IMR-90 (cell line): ENCODE results near the gene DIP2C. TPM values are rescaled to one million over a fixed set of nuclear protein-coding genes. Genes with fewer than 3 reads are reported as not detected.
"Not testable (repeated sequence)": the region's sequence is repeated elsewhere in the genome, so short reads cannot be mapped to it uniquely, and the experiment has no call there.

Experiments used
- ATAC-seq: fragments of 200-7000 bp; cut with Tn5 transposase; 2 replicates; pipeline ENCODE4 v1.9.1; 2020; ENCODE audit warnings: low read depth, mild to moderate bottlenecking, moderate library complexity
- BruUV-seq: library from RNA; stranded (reverse); fragments of 400-500 nt; replicated peaks from 2 replicates; lab custom pipeline; 2021; lab: Mats Ljungman, UMichigan
- CTCF ChIA-PET: fragments of 300-600 bp; formaldehyde crosslinking; extraction: SDS; loops from one replicate; lab custom pipeline; 2021; ENCODE audit warnings: antibody characterized with exemption; lab: Yijun Ruan, JAX
- POLR2A ChIA-PET: fragments of 300-600 bp; sonication (Branson Sonifier 250); formaldehyde crosslinking; loops from one replicate; lab custom pipeline; 2022; ENCODE audit warnings: antibody characterized with exemption; ENCODE audit not compliant: unreplicated experiment; lab: Charles Lee
- DNase-seq: peaks from one replicate; pipeline ENCODE4 v3.0.0; 2013
- H2AFZ ChIP-seq: replicated peaks from 2 replicates; pipeline ENCODE3; 2013; ENCODE audit warnings: low read length, mild to moderate bottlenecking; ENCODE audit not compliant: poor library complexity
- H2AK5ac ChIP-seq: 2 replicates; pipeline ENCODE4 v1.6.1; 2013; ENCODE audit warnings: low read depth, low read length, inconsistent platforms
- H2AK9ac ChIP-seq: replicated peaks from 2 replicates; pipeline ENCODE3; 2013; ENCODE audit warnings: mild to moderate bottlenecking, low read depth, low read length, moderate library complexity; ENCODE audit not compliant: poor library complexity
- H2BK120ac ChIP-seq: 2 replicates; pipeline ENCODE4 v1.6.1; 2013; ENCODE audit warnings: low read depth, low read length, inconsistent platforms
- H2BK15ac ChIP-seq: 3 replicates; pipeline ENCODE4 v1.6.1; 2013; ENCODE audit warnings: low read depth, low read length, inconsistent platforms
- H2BK20ac ChIP-seq: 2 replicates; pipeline ENCODE4 v1.6.1; 2013; ENCODE audit warnings: low read depth, mild to moderate bottlenecking, inconsistent platforms, low read length, moderate library complexity
- H2BK5ac ChIP-seq: 2 replicates; pipeline ENCODE4 v1.6.1; 2013; ENCODE audit warnings: mild to moderate bottlenecking, low read depth, low read length, inconsistent platforms; ENCODE audit not compliant: poor library complexity, severe bottlenecking
- H3K14ac ChIP-seq: replicated peaks from 2 replicates; pipeline ENCODE4 v1.6.1; 2013; ENCODE audit warnings: low read depth, low read length, inconsistent platforms
- H3K18ac ChIP-seq: 2 replicates; pipeline ENCODE4 v1.6.1; 2013; ENCODE audit warnings: low read depth, low read length, control low read depth
- H3K23ac ChIP-seq: 2 replicates; pipeline ENCODE4 v1.6.1; 2013; ENCODE audit warnings: low read depth, low read length, inconsistent platforms
- H3K27ac ChIP-seq: 2 replicates; pipeline ENCODE4 v1.5.1; 2013; ENCODE audit warnings: mild to moderate bottlenecking, control low read depth, low read length; ENCODE audit not compliant: insufficient read depth
- H3K27me3 ChIP-seq: 2 replicates; pipeline ENCODE4 v1.6.1; 2013; ENCODE audit warnings: low read length; ENCODE audit not compliant: control insufficient read depth, insufficient read depth
- H3K36me3 ChIP-seq: 2 replicates; pipeline ENCODE4 v1.6.1; 2013; ENCODE audit warnings: low read length, mixed read lengths; ENCODE audit not compliant: control insufficient read depth, insufficient read depth
- H3K4ac ChIP-seq: 2 replicates; pipeline ENCODE4 v1.6.1; 2013; ENCODE audit warnings: low read depth, low read length, inconsistent platforms
- H3K4me1 ChIP-seq: 2 replicates; pipeline ENCODE4 v1.6.1; 2013; ENCODE audit warnings: low read length, mixed read lengths; ENCODE audit not compliant: control insufficient read depth, insufficient read depth
- H3K4me2 ChIP-seq: 2 replicates; pipeline ENCODE4 v1.6.1; 2013; ENCODE audit warnings: low read depth, mild to moderate bottlenecking, control low read depth, low read length, moderate library complexity
- H3K4me3 ChIP-seq: 2 replicates; pipeline ENCODE4 v1.5.1; 2013; ENCODE audit warnings: low read depth, mild to moderate bottlenecking, control low read depth, low read length, moderate library complexity; ENCODE audit not compliant: insufficient read depth
- H3K56ac ChIP-seq: 2 replicates; pipeline ENCODE4 v1.6.1; 2013; ENCODE audit warnings: low read length, inconsistent platforms; ENCODE audit not compliant: insufficient read depth; ENCODE audit errors: extremely low read depth
- H3K79me1 ChIP-seq, 2 experiments: 2 replicates each; pipeline ENCODE4 v1.6.1; 2013; ENCODE audit warnings: low read length in 2 of 2, inconsistent platforms in 1 of 2, low read depth in 1 of 2
- H3K9ac ChIP-seq: 2 replicates; pipeline ENCODE4 v1.6.1; 2013; ENCODE audit warnings: low read depth, low read length, control low read depth
- H3K9me1 ChIP-seq: 2 replicates; pipeline ENCODE4 v1.6.1; 2013; ENCODE audit warnings: low read length, inconsistent platforms; ENCODE audit not compliant: insufficient read depth
- H3K9me3 ChIP-seq: 2 replicates; pipeline ENCODE4 v1.6.1; 2013; ENCODE audit warnings: low read length; ENCODE audit not compliant: control insufficient read depth, insufficient read depth
- H4K20me1 ChIP-seq: 2 replicates; pipeline ENCODE4 v1.6.1; 2013; ENCODE audit warnings: low read length, inconsistent platforms; ENCODE audit not compliant: insufficient read depth
- H4K5ac ChIP-seq: 2 replicates; pipeline ENCODE4 v1.6.1; 2013; ENCODE audit warnings: mild to moderate bottlenecking, low read depth, low read length, control low read depth
- H4K8ac ChIP-seq, 2 experiments: 2 replicates each; pipeline ENCODE4 v1.6.1; 2013; ENCODE audit warnings: low read depth in 2 of 2, low read length in 2 of 2, control low read depth in 1 of 2, inconsistent platforms in 1 of 2
- H4K91ac ChIP-seq: 2 replicates; pipeline ENCODE4 v1.6.1; 2013; ENCODE audit warnings: low read depth, low read length, inconsistent platforms; ENCODE audit not compliant: insufficient read depth
- FOS ChIP-seq: fragments of 150-350 bp; IDR thresholded peaks from 2 replicates; pipeline ENCODE4 v1.6.1; 2016; ENCODE audit warnings: low read depth, low read length
- MAFK ChIP-seq: IDR thresholded peaks from 2 replicates; pipeline ENCODE4 v1.6.1; 2012; ENCODE audit warnings: low read depth, low read length, improper control_type of control experiment
- MAZ ChIP-seq: IDR thresholded peaks from 2 replicates; pipeline ENCODE4 v1.6.1; 2012; ENCODE audit warnings: low read depth, mild to moderate bottlenecking, low read length, improper control_type of control experiment, moderate library complexity, borderline replicate concordance
- POLR2A ChIP-seq: IDR thresholded peaks from 2 replicates; pipeline ENCODE4 v1.6.1; 2012; ENCODE audit warnings: mild to moderate bottlenecking, low read depth, low read length
- RCOR1 ChIP-seq: IDR thresholded peaks from 2 replicates; pipeline ENCODE4 v1.6.1; 2012; ENCODE audit warnings: mild to moderate bottlenecking, low read length, improper control_type of control experiment; ENCODE audit not compliant: insufficient replicate concordance
- WGBS, 2 experiments: methylation state at CpG; one replicate each; pipeline versions ENCODE4 v1.1.5 to v1.1.7; 2013; ENCODE audit warnings: missing lambda C conversion rate in 2 of 2; ENCODE audit not compliant: insufficient read length in 1 of 2; ENCODE audit errors: extremely low coverage in 2 of 2; 5-methylcytosine and 5-hydroxymethylcytosine counted together
- dilution Hi-C: fragments of 300-500 bp; cut with HindIII; formaldehyde crosslinking; loops from one replicate; pipeline ENCODE4 v1.14.3; 2018; ENCODE audit warnings: low sequenced_read_pairs; ENCODE audit not compliant: unreplicated experiment
- in situ Hi-C: fragments of 300-500 bp; cut with MboI; formaldehyde crosslinking; loops from 3 replicates; pipeline ENCODE4 v1.14.3; 2019; ENCODE audit warnings: low sequenced_read_pairs, inconsistent platforms, mixed read lengths
- intact Hi-C: fragments of 100-400 bp; cut with micrococcal nuclease; formaldehyde crosslinking; loops from 2 replicates; pipeline ENCODE4 v1.10.0; 2022
- polyA plus RNA-seq, 3 experiments: library from polyadenylated mRNA; depleted of rRNA; stranded (reverse); fragments of >200 nt; gene quantifications; 2 replicates each; pipeline ENCODE4 v1.2.3, GENCODE V29; 2012; ENCODE audit warnings: low replicate concordance in 1 of 3
- total RNA-seq: library from RNA; depleted of rRNA; stranded (reverse); fragments of >200 nt; gene quantifications from 2 replicates; pipeline ENCODE4 v1.2.3, GENCODE V29; 2012

Gene DIP2C
- total and polyA plus RNA-seq, 2 of the 4 experiments (the other 2 are of a cell fraction) = 8.6 to 17.3 TPM

DNA sequence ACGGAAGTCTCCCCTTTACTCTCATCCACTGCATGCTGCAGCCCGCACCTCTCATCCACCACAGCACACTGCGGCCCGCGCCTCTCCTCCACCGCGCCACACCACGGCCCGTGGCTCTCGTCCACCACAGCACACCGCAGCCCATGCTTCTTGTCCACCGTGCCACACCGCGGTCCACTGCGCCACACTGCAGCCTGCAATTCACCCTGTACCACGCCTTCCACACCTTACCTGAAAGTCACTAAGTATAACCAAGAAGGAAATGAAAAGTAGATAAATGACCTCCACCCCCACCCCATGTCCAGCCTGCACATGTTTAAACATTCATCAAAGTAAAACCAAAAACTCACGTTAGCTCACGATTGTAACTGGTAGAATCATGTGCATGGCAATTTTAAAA lies 176.1 kb downstream of the DIP2C start:
- Histone ChIP-seq H4K8ac (no peak overlapping the region), H3K4me1 (peaks cover 3% of the 10 kb centered on the region), H3K9me3 (no peaks in the 10 kb centered on the region), H3K79me1 (peaks cover 17 to 91% of the 10 kb centered on the region in 2 experiments; a peak in 3 of 4 replicates), H3K9ac (no peak overlapping the region), H2AK5ac (peak overlapping the region; percentile 33; the same call in 1 of the 2 replicates), H4K20me1 (peaks cover 67% of the 10 kb centered on the region), H4K91ac (no peak overlapping the region), H2AK9ac (no peak overlapping the region), H3K9me1 (peaks cover 18% of the 10 kb centered on the region), H3K4ac (no peak overlapping the region), H3K27ac (no peak overlapping the region), H4K5ac (no peak overlapping the region), H3K14ac (no peak overlapping the region), H3K4me2 (no peak overlapping the region), H3K56ac (no peak overlapping the region), H3K4me3 (no peak overlapping the region), H3K23ac (no peak overlapping the region), H3K36me3 (peaks cover 4% of the 10 kb centered on the region; the same call in 1 of the 2 replicates), H3K27me3 (no peaks in the 10 kb centered on the region), H2BK5ac (no peak overlapping the region), H2BK120ac (no peak overlapping the region), H2BK20ac (no peak overlapping the region), H2BK15ac (no peak overlapping the region), H3K18ac (no peak overlapping the region), H2AFZ (no peak overlapping the region)
- ChIA-PET POLR2A (interaction anchor here (0.6 kb wide), 1 partner anchor 175 kb away, joined by 5 read pairs; no protein-coding TSS in a partner anchor), CTCF (no interaction called here)
- dilution Hi-C loops = no loop called here
- DNase-seq = no peak
- BruUV-seq = no TSS peak
- TF ChIP-seq POLR2A (no peak), MAZ (no peak), MAFK (no peak), RCOR1 (no peak), FOS (no peak)
- intact Hi-C loops = loop anchor here (5.0 kb wide), 1 partner anchor 474 kb away; the partner anchor contains the start of gene GTPBP4
- ATAC-seq = no peak
- WGBS, 2 experiments = 83% methylated on average over 1 of the region's 18 CpGs; no CpG with 5 or more reads in 1 of the 2 experiments
- in situ Hi-C loops = loop anchor here (25.0 kb wide), 1 partner anchor 174 kb away; the partner anchor contains the start of gene DIP2C

DNA sequence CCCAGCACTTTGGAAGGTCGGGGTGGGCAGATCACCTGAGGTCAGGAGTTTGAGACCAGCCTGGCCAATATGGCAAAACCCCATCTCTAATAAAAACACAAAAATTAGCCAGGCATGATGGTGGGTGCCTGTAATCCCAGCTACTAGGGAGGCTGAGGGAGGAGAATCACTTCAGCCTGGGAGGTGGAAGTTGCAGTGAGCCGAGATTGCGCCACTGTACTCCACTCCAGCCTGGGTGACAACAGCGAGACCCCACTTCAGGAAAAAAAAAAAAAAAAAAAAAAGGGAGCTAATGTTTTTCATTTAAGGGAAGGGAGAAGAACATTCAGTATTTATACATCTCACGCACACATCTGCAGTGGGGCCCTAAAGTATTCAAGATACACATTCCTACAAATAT lies 176.8 kb downstream of the DIP2C start:
- POLR2A ChIA-PET = interaction anchor here (0.6 kb wide), 1 partner anchor 175 kb away, joined by 5 read pairs; no protein-coding TSS in a partner anchor
- CTCF ChIA-PET = interaction anchor here (0.6 to 0.8 kb wide), 2 partner anchors 170 to 276 kb away, joined by 3 to 5 read pairs; no protein-coding TSS in a partner anchor
- no CpG with 5 or more reads among the region's 5 CpGs for WGBS, 2 experiments

More for the DNA sequence above, 176.8 kb downstream of the DIP2C start:
- H2BK20ac ChIP-seq, H4K8ac ChIP-seq, H3K4ac ChIP-seq, H3K56ac ChIP-seq, H3K4me1 ChIP-seq, H3K14ac ChIP-seq, dilution Hi-C loops, H3K23ac ChIP-seq, H3K18ac ChIP-seq, H4K91ac ChIP-seq, H3K4me3 ChIP-seq, DNase-seq, H3K9ac ChIP-seq, H3K9me3 ChIP-seq, H4K5ac ChIP-seq, H2AFZ ChIP-seq, H2BK15ac ChIP-seq, H2BK5ac ChIP-seq, H2AK5ac ChIP-seq, ATAC-seq, H3K27ac ChIP-seq, H3K36me3 ChIP-seq, H2BK120ac ChIP-seq, BruUV-seq, H2AK9ac ChIP-seq, H3K4me2 ChIP-seq, H3K27me3 ChIP-seq: not testable (repeated sequence)
- in situ Hi-C loops (loop anchor here (25.0 kb wide), 1 partner anchor 175 kb away; the partner anchor contains the start of gene DIP2C), intact Hi-C loops (loop anchor here (5.0 kb wide), 1 partner anchor 475 kb away; the partner anchor contains the start of gene GTPBP4)
- Histone ChIP-seq H4K20me1 (peaks cover 67% of the 10 kb centered on the region), H3K9me1 (peaks cover 19% of the 10 kb centered on the region), H3K79me1 (peaks cover 20 to 91% of the 10 kb centered on the region in 2 experiments; a peak in 3 of 4 replicates)
